ENCODE results near the gene EPHA2. TPM values are rescaled to one million over a fixed set of nuclear protein-coding genes. Genes with fewer than 3 reads are reported as not detected.

The EPHA2 gene
- total and polyA plus RNA-seq, 8 donors, result 6.5 to 17.1 (median 11.0) TPM

GRCh38 chr1:16181887-16182719 lies 26.2 kb upstream of the EPHA2 start:
- DNase-seq (peak in 5 of 6 donors; percentile 52 to 79 (median 59)), FAIRE-seq (no peak), ATAC-seq (peak; percentile 73 to 84 (median 81))
- Histone ChIP-seq H3K4me3 (no peak overlapping the region), H3K36me3 (no peaks in the 10 kb centered on the region), H3K27ac (peak overlapping the region; percentile 61 to 88 (median 76)), H3K9me3 (no peaks in the 10 kb centered on the region), H3K4me1 (peaks cover 0 to 8% (median 5%) of the 10 kb centered on the region in 3 donors), H3K27me3 (no peaks in the 10 kb centered on the region)
- TF ChIP-seq CTCF (IDR thresholded peaks at IDR 0.05), result no peak
- intact Hi-C loops (cut with DNase I), result no loop called here
- 67 to 73% methylated on average over 18 of the region's 18 CpGs for WGBS, 2 donors

GRCh38 chr1:16180291-16180824 lies 24.5 kb upstream of the EPHA2 start:
- WGBS, 2 donors, result 87 to 93% methylated on average over 13 of the region's 13 CpGs

GRCh38 chr1:16178596-16179497 lies 23.0 kb upstream of the EPHA2 start:
- intact Hi-C loops (cut with DNase I), result no loop called here
- DNase-seq, result no peak

More at GRCh38 chr1:16180291-16180824, 24.5 kb upstream of the EPHA2 start:
- Histone ChIP-seq H3K4me1 (peaks cover 15 to 22% (median 20%) of the 10 kb centered on the region in 3 donors), H3K27me3 (no peaks in the 10 kb centered on the region), H3K4me3 (no peak overlapping the region), H3K36me3 (no peaks in the 10 kb centered on the region), H3K27ac (no peak overlapping the region), H3K9me3 (no peaks in the 10 kb centered on the region)
- no peak for FAIRE-seq
- no peak for TF ChIP-seq CTCF (IDR thresholded peaks at IDR 0.05)
- no peak for DNase-seq
- no peak for ATAC-seq
- intact Hi-C loops (cut with DNase I), result no loop called here

DNA sequence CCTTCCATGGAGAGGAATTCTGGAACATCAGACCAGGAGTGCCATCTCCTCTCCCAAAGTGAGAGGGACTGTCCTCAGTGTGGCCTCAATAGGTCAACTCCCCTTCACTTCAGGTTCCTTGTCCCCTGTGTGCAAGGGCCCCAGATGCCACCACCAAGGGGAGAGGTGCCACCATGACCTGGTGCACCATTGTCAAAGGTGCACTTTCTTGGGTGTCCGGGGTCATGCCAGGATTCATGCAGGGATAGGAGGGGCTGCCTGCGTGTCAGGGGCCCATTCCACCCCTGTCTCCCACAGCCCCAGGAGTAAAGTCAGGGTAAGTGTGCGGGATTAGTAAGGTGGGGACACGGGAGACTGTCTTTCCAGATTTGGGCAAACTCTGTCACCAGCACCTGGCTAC lies 21.4 kb upstream of the EPHA2 start:
- DNase-seq (no peak), ATAC-seq (no peak), FAIRE-seq (no peak)
- intact Hi-C loops (cut with DNase I), result no loop called here
- H3K9me3 ChIP-seq, result no peaks in the 10 kb centered on the region
- peak overlapping the region in 3 of 4 donors; percentile 63 to 78 (median 77) for H3K27ac ChIP-seq
- 90 to 93% methylated on average over 4 of the region's 4 CpGs for WGBS, 2 donors
- no peak overlapping the region for H3K4me3 ChIP-seq
- no peaks in the 10 kb centered on the region for H3K27me3 ChIP-seq
- H3K36me3 ChIP-seq, result no peaks in the 10 kb centered on the region
- peaks cover 15 to 29% (median 26%) of the 10 kb centered on the region in 3 donors for H3K4me1 ChIP-seq
- TF ChIP-seq CTCF (IDR thresholded peaks at IDR 0.05), result no peak

More at GRCh38 chr1:16178596-16179497, 23.0 kb upstream of the EPHA2 start:
- no peak for FAIRE-seq
- Histone ChIP-seq H3K4me1 (peaks cover 15 to 22% (median 21%) of the 10 kb centered on the region in 3 donors), H3K9me3 (no peaks in the 10 kb centered on the region), H3K27ac (peak overlapping the region in 1 of 4 donors; percentile 69), H3K36me3 (no peaks in the 10 kb centered on the region), H3K27me3 (no peaks in the 10 kb centered on the region), H3K4me3 (no peak overlapping the region)
- 70 to 72% methylated on average over 19 of the region's 19 CpGs for WGBS, 2 donors
- ATAC-seq, result peak in 1 of 4 donors; percentile 2
- TF ChIP-seq CTCF (IDR thresholded peaks at IDR 0.05), result no peak

All from pancreas (tissue), 10 donors.